ENCODE results near the gene HID1. TPM values are rescaled to one million over a fixed set of nuclear protein-coding genes. Genes with fewer than 3 reads are reported as not detected.

The HID1 gene
- total and polyA plus RNA-seq, 9 of the 15 experiments (the other 6 are each of a cell fraction or from before 2014, with no cell fraction given) = 0.14 to 2.1 (median 0.54) TPM; not detected in 2

GRCh38 chr17:75012346-75013091, 40.0 kb upstream of the HID1 start, which contains the start of gene MRPL58 (continued):
- TF ChIP-seq, protein P1, sequence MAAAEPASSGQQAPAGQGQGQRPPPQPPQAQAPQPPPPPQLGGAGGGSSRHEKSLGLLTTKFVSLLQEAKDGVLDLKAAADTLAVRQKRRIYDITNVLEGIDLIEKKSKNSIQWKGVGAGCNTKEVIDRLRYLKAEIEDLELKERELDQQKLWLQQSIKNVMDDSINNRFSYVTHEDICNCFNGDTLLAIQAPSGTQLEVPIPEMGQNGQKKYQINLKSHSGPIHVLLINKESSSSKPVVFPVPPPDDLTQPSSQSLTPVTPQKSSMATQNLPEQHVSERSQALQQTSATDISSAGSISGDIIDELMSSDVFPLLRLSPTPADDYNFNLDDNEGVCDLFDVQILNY (CRISPR knock-in tag; IDR thresholded peaks at IDR 0.05) = peak; percentile 77
- TF ChIP-seq HEY1 (CRISPR knock-in tag; IDR thresholded peaks at IDR 0.05; ENCODE audit: borderline replicate concordance) (no peak), POLR3G (IDR thresholded peaks at IDR 0.05; ENCODE audit: extremely low read depth, insufficient read length, insufficient replicate concordance) (no peak), PRPF4 (IDR thresholded peaks at IDR 0.05; ENCODE audit: insufficient read depth, low read depth, low read length, poor library complexity, severe bottlenecking) (no peak), GTF2F1 (IDR thresholded peaks at IDR 0.05; ENCODE audit: low read depth, low read length) (no peak; the same call in none of the 2 replicates), SRSF7 (optimal IDR thresholded peaks at IDR 0.05; ENCODE audit: low read depth, low read length) (no peak), E2F1 (CRISPR knock-in tag; IDR thresholded peaks at IDR 0.05) (peak; percentile 81), POLR3A (IDR thresholded peaks at IDR 0.05; ENCODE audit: borderline replicate concordance, extremely low read depth, insufficient read depth, insufficient read length) (no peak), ZBED1 (IDR thresholded peaks at IDR 0.05) (peak; percentile 35; the same call in 1 of the 2 replicates), GABPB1 (CRISPR knock-in tag; IDR thresholded peaks at IDR 0.05) (peak; percentile 99), STAG1 (CRISPR knock-in tag; IDR thresholded peaks at IDR 0.05; ENCODE audit: borderline replicate concordance) (no peak), RNF2 (IDR thresholded peaks at IDR 0.05) (peak; percentile 75; the same call in 1 of the 2 replicates), ZNF436 (CRISPR knock-in tag; IDR thresholded peaks at IDR 0.05) (no peak), ZNF830 (CRISPR knock-in tag; IDR thresholded peaks at IDR 0.05) (no peak), TFAP4 (CRISPR knock-in tag; IDR thresholded peaks at IDR 0.05; ENCODE audit: borderline replicate concordance) (peak; percentile 88), ZNF140 (CRISPR knock-in tag; IDR thresholded peaks at IDR 0.05) (no peak), CREM (IDR thresholded peaks at IDR 0.05; ENCODE audit: low read depth) (peak; percentile 81)
